Fibroblast of mammary gland (primary cell): ENCODE measurements around the gene MYCN.
"Not testable (repeated sequence)": the region's sequence is repeated elsewhere in the genome, so short reads cannot be mapped to it uniquely, and the experiment has no call there.

Experiments
- DNase-seq: peaks from one replicate; pipeline ENCODE4 v3.0.0-alpha.2; 2010; ENCODE audit warnings: low read depth
- H3K4me3 ChIP-seq: 2 replicates; pipeline ENCODE4 v1.5.1; 2011; ENCODE audit warnings: low read depth, mild to moderate bottlenecking, low read length, moderate library complexity; ENCODE audit not compliant: control insufficient read depth
- CTCF ChIP-seq: conservative IDR thresholded peaks from 2 replicates; pipeline ENCODE4 v1.5.1; 2011; ENCODE audit warnings: low read depth, low read length, inconsistent platforms; ENCODE audit not compliant: control insufficient read depth, insufficient read depth

MYCN gene

GRCh38 chr2:15926252-15926651 lies 14.1 kb upstream of the MYCN start:
- no peak for DNase-seq
- H3K4me3 ChIP-seq, result no peak overlapping the region
- TF ChIP-seq CTCF, result no peak

- TF ChIP-seq CTCF, result no peak
- H3K4me3 ChIP-seq, result no peak overlapping the region
- no peak for DNase-seq
Measured at GRCh38 chr2:15927551-15928218, 12.7 kb upstream of the MYCN start.

GRCh38 chr2:15929008-15929407 lies 11.3 kb upstream of the MYCN start:
- not testable (repeated sequence) for DNase-seq, H3K4me3 ChIP-seq

GRCh38 chr2:15929861-15930260 lies 10.5 kb upstream of the MYCN start:
- H3K4me3 ChIP-seq, result no peak overlapping the region
- TF ChIP-seq CTCF, result no peak
- no peak for DNase-seq

GRCh38 chr2:15930589-15931318 lies 9.6 kb upstream of the MYCN start:
- no peak for DNase-seq
- H3K4me3 ChIP-seq, result no peak overlapping the region
- no peak for TF ChIP-seq CTCF

- no peak overlapping the region for H3K4me3 ChIP-seq
- TF ChIP-seq CTCF, result no peak
- DNase-seq, result no peak
Measured at GRCh38 chr2:15931319-15931890, 8.9 kb upstream of the MYCN start.

- no peak for TF ChIP-seq CTCF
- DNase-seq, result no peak
Measured at GRCh38 chr2:15931950-15932349, 8.4 kb upstream of the MYCN start.

More at GRCh38 chr2:15931950-15932349, 8.4 kb upstream of the MYCN start:
- no peak overlapping the region for H3K4me3 ChIP-seq
